ENCODE results near the gene HIVEP3.

DNA sequence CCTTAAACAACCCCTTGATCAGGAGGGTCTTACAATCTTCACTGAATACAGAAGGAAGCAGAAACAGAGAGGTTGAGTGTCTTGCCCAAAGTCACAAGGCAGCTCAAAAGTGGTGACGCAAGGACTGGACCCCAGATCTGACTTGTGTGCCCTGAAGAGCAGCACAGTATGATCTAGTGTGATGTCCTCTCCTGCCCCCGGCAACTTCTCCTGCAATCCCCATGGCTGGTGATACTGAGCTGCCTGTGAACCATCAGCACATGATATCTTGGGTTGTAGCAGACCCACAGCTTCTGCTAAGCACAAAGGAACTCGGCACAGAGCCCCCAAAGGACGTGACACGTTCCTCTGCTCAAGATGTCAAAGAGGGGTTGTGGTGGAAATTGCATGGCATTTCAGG is 383.0 kb downstream of the HIVEP3 start:
- no peak for TF ChIP-seq POLR2A (IDR thresholded peaks at IDR 0.05)
- TF ChIP-seq, protein P1, sequence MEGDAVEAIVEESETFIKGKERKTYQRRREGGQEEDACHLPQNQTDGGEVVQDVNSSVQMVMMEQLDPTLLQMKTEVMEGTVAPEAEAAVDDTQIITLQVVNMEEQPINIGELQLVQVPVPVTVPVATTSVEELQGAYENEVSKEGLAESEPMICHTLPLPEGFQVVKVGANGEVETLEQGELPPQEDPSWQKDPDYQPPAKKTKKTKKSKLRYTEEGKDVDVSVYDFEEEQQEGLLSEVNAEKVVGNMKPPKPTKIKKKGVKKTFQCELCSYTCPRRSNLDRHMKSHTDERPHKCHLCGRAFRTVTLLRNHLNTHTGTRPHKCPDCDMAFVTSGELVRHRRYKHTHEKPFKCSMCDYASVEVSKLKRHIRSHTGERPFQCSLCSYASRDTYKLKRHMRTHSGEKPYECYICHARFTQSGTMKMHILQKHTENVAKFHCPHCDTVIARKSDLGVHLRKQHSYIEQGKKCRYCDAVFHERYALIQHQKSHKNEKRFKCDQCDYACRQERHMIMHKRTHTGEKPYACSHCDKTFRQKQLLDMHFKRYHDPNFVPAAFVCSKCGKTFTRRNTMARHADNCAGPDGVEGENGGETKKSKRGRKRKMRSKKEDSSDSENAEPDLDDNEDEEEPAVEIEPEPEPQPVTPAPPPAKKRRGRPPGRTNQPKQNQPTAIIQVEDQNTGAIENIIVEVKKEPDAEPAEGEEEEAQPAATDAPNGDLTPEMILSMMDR (IDR thresholded peaks at IDR 0.05) = no peak
